Mucosa of gallbladder (tissue), 1 donor: ENCODE measurements around the gene HRCT1. TPM values are rescaled to one million over a fixed set of nuclear protein-coding genes. Genes with fewer than 3 reads are reported as not detected.
"Not testable (repeated sequence)": the region's sequence is repeated elsewhere in the genome, so short reads cannot be mapped to it uniquely, and the experiment has no call there.

ENCODE experiments used
- DNase-seq: peaks from one replicate; pipeline ENCODE4 v3.0.0-alpha.2; 2020; ENCODE audit warnings: low spot score
- total RNA-seq: library from RNA; stranded (reverse); gene quantifications from one replicate; pipeline ENCODE4 v1.2.1, GENCODE V29; 2021
- donor health status: DM: no; HTN: no; CAD: no.

Gene HRCT1
- total RNA-seq, 1 donor from 2014 or later: 2.0 TPM

GRCh38 chr9:35896570-35896969 lies 9.4 kb upstream of the HRCT1 start:
- no peak for DNase-seq

- DNase-seq: not testable (repeated sequence)
Observed at GRCh38 chr9:35897376-35898099, 8.5 kb upstream of the HRCT1 start.

- DNase-seq: no peak
Observed at GRCh38 chr9:35898337-35898736, 7.7 kb upstream of the HRCT1 start.

- no peak for DNase-seq
Observed at GRCh38 chr9:35899021-35899420, 7.0 kb upstream of the HRCT1 start.

GRCh38 chr9:35903049-35903448 lies 3.0 kb upstream of the HRCT1 start:
- DNase-seq: no peak

GRCh38 chr9:35904338-35904737 lies 1.7 kb upstream of the HRCT1 start:
- no peak for DNase-seq

GRCh38 chr9:35905051-35905781 lies 786 bp upstream of the HRCT1 start:
- no peak for DNase-seq

GRCh38 chr9:35906923-35907699 lies 1.1 kb downstream of the HRCT1 start:
- DNase-seq: no peak

- peak; percentile 54 for DNase-seq
Observed at GRCh38 chr9:35907711-35908503, 1.9 kb downstream of the HRCT1 start.

- DNase-seq: no peak
Observed at GRCh38 chr9:35908504-35909125, 2.6 kb downstream of the HRCT1 start.

GRCh38 chr9:35909274-35909673 lies 3.3 kb downstream of the HRCT1 start, which contains the start of gene SPAAR:
Gene SPAAR (plus strand): TSS chr9:35909490. CDS start chr9:35910464, 974 bp downstream.
- no peak for DNase-seq

- DNase-seq: no peak
Observed at GRCh38 chr9:35909687-35910612, 3.9 kb downstream of the HRCT1 start.

- peak; percentile 62 for DNase-seq
Observed at GRCh38 chr9:35910613-35911359, 4.8 kb downstream of the HRCT1 start.

GRCh38 chr9:35911690-35912089 lies 5.7 kb downstream of the HRCT1 start:
- no peak for DNase-seq

- no peak for DNase-seq
Observed at GRCh38 chr9:35912791-35913400, 6.9 kb downstream of the HRCT1 start.

- DNase-seq: not testable (repeated sequence)
Observed at GRCh38 chr9:35913429-35913828, 7.4 kb downstream of the HRCT1 start.

- peak; percentile 71 for DNase-seq
Observed at GRCh38 chr9:35914301-35914807, 8.4 kb downstream of the HRCT1 start.

GRCh38 chr9:35915681-35916294 lies 9.8 kb downstream of the HRCT1 start:
- no peak for DNase-seq
